AML-193 (cell line): Measurements from ENCODE around the gene CTXN3.

Experiments
- DNase-seq, 2 experiments: peaks; one replicate each; lab custom pipeline; 2025; lab: John Stamatoyannopoulos, UW

The CTXN3 gene

DNA sequence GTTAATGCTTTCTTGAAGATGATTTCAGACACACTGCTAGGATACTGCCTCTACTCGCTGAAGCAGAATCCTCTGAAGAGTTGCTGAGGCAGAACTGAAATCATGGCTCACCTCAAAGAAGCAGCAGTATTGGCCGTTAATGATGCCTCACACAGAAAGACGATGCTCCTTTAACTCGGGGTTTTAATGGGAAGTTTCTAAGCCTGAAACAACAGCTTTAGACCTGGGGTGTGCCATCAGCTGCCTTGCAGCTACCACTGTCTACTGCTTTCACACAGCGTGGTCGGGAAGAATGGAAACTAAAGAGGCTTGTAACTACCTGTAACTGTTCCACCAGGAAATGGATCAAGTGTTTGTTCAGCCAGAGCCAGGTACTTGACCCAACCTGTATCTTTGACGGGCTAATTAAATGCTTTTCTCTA is at the start of gene CTXN3:
Gene CTXN3 (plus strand): TSS at position 65 of the 422 bp plus-strand sequence. CDS start 8,440 bp downstream, outside the sequence.
- DNase-seq: no peak

DNA sequence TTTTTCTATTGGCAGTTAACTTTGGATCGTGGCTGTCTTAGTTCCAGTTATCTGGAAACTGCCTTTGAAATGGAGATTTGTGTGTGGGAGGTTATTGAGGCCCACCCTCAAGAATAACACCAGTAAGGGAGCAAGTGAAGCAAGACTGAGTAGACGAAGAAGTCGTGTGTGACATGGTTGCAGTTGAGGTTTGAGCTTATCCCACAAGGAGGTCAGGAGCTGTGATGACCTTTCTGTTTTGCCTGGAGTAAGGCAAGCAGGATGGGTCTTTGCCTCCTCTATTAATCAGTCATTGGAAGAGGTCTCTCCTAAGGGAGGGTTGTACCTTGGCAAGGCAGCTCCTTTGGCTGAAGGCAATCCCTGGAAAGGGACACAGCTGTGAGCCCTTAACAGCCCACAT is 49.6 kb upstream of the CTXN3 start:
- DNase-seq: no peak

DNA sequence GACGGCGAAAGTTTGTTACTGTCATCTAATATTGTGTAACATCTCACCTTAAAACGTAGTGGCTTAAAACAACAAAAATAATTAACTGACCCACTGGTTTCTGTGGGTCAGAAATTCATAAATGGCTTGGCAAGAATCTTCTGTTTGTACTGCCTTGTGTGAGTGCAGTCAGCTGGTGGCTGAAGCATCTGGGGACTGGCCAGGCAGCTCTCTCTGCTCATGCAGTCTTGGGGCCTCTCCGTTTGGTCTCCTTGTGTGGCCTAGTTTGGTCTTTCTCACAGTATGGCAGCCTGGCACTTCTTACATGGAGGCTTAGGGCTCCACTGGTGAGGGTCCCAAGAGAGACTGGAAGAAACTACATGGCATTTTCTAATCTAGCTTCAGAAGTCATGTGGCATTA is 49.0 kb upstream of the CTXN3 start:
- DNase-seq: no peak

DNA sequence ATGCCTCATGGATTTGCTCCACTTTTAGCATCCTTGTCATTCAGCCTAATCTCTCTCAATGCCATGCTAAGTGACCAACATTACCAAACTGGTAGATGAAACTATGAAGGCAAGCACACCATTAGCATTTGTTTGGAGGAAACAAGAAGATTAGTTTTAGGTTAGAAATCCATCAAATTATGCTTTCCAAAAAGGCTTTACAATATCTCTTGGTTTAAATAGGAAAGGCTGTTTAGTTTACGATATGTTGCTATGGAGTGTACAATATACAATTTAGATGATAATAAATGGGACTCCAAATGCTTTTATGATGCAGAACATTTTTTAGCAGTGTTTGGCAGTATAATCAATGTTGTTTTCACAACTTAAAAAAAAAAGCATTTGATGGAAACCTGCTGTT is 47.8 kb upstream of the CTXN3 start:
- DNase-seq: no peak

DNA sequence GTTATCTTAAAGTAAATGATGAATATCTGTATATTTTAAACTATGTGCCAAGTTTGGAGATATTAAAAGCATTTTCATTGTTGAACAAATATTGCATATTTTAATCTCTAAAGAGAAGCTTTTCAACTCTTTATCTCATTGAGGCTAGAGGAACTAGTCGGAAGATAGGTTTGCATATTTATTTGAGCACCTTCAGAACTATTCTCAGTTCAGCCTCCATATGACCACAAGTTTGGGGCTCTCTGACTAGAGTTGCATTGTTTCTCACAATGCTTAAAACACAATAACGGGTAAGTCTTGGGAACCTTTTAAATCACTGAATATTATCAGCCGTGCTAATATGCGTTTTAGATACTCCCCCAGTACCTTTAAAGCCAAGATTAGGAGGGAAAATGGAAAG is 47.3 kb upstream of the CTXN3 start:
- no peak for DNase-seq

DNA sequence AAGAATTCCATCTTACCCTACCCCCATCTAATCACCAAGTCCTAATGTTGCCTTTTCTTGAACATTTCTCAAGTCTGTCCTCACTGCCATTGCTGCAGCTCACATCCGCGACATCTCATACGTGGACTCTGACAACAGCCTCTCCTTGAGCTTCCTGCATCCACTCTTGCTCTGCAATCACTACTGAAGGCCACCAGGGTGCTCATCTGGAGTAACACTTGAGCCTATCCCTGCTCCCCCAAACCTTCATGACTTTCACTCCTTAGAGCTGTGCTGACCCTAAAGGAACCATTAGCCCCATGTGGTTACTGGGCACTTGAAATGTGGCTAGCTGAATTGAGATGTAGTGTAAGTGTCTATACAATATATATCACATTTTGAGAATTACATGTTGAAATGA is 46.4 kb upstream of the CTXN3 start:
- no peak for DNase-seq

DNA sequence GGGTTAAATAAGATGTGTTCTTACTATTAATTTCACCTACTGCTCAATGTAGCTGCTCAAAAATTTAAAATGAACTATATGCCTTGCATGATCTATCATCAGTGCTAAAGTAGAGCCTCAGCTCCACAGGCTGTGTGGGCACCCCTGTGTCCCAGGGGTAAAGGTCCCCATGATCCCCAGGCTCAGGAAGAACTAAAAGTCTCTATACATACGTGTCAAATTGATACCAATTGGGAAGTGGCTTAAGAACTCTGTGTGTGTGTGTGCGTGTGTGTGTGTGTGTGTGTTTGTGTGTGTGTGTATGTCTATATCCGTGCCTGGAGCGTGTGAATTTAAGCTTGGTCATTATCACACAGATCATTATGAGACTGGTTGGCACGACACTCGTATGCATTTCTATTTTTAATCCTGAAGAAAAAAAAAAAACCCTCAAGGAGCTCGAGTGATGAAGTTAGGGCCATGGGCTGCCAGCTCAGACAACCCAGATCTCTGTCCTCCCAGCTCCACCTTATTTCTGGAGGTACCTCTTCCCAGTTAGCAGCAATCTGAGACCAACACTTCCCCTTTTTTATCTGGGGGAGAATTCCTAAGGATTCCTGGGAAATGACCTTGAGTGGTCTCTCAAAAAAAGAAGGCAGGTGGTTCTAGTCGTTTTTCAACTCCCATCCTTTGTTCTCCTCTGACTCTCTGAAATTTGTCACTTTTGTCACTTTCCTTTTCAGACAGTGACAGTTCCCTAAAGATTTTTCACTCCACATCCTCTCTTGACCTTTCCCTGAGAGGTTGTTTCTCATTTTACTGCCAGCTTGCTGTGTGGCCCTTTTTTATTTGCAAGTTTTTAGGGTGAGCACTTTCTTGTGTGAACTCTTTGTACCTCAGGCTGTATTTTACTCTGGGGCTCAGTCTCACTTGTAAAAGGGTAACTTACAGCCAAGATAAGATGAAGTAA is 45.7 kb upstream of the CTXN3 start:
- no peak for DNase-seq

DNA sequence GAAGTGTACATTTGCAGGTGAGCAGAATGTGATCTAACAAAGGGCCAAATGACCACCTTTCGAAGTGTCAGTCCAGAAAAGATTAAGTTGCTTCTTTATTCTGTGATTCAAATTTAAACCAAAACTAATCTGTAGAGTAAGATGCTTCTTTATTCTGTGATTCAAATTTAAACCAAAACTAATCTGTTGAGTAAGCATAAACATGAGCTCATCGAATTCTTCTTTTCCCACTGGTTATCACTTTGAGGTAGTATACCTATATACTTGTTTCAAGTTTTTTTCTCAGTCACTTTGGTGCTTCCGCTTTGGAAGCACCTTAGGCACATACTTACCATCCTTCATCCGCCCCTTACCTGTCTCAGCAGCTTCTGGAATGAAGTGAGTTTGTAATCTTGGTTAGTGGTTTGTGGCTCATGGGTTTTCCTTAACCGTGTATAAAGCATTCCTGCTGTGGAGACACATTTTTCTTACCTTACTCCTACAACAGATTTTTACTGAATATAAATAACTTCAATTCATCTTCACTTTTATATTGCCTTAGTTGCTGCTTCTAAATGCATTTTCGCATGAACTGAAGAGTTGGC is 40.7 kb upstream of the CTXN3 start:
- DNase-seq: no peak

DNA sequence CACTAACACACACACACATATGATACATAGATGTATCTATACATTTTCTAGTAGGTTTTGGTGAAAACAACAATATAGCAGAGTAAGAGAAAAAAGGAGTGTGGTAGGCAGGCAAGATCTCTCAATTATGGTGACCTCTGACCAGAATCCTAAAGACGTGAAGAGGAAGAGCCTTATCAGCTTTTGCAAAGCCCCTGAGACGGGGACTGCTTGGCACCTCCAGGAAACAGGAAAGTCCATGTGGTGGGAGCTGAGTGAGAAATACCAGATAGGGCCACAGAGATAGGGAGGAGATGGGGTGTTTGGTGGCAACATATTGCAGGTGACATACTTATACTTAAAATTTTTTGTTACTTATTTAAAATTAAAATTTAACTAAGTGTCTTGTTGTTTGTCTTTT is 39.9 kb upstream of the CTXN3 start:
- no peak for DNase-seq

DNA sequence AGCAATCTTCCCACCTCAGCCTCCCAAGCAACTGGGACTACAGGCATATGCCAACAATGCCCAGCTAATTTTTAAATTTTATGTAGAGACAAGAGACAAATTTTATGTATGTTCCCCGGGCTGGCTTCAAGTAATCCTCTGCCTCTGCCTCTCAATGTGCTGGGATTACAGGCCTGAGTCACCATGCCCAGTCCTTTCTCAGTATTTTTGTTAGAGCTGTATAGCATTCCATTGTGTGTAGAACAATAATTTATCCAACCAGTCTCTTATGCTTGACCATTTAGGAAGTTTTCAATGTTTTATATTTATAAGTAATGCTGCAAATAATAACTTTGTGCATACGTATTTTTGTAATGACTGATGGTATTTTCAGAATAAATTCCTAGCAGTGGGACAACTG is 38.9 kb upstream of the CTXN3 start:
- no peak for DNase-seq

DNA sequence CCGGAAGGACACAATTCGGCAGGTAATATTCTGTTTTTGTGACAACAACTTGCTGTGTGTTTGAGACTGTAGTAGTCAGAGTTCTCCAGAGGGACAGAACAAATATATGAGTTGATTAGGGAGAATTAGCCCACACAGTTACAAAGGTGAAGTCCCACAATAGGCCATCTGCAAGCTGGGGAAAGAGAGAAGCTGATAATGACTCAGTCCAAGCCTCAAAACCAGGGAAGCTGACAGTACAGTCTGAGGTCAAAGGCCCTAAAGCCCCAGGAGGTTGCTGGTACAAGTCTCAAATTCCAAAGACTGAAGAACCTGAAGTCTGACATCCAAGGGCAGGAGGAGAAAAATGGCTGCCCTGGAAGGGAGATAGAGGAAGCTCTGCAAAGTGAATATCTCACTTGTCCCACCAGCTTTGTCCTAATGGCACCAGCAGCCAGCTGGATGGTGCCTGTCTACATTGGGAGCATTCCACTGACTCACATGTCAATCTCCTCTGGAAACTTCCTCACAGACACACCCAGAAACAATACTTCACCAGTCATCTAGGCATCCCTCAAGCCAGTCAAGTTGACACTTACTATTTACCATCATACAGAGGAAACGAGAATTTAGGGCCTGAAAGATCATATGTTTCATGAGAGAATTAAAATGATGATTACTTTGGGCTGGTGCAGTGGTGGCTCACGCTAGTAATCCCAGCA is 36.3 kb upstream of the CTXN3 start:
- no peak for DNase-seq

DNA sequence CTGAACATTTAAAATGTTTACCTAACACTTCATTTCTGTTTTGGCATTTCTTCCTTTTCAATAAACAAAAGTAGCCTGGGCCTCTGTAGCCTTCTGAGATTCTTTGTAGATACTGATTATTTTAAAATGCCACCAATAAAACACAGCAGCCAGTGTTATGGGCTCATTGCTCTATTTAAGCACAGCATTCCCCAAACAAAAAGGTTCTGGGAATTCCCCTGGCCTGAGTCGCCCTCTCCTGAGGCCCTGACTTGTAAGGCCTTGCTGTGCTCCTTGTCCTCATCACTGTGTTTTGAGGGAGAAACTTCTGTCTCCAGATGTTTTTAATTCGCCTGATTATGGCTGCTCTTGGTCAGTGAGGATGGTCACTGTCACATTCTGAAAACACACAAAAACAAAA is 33.0 kb upstream of the CTXN3 start:
- DNase-seq: no peak

DNA sequence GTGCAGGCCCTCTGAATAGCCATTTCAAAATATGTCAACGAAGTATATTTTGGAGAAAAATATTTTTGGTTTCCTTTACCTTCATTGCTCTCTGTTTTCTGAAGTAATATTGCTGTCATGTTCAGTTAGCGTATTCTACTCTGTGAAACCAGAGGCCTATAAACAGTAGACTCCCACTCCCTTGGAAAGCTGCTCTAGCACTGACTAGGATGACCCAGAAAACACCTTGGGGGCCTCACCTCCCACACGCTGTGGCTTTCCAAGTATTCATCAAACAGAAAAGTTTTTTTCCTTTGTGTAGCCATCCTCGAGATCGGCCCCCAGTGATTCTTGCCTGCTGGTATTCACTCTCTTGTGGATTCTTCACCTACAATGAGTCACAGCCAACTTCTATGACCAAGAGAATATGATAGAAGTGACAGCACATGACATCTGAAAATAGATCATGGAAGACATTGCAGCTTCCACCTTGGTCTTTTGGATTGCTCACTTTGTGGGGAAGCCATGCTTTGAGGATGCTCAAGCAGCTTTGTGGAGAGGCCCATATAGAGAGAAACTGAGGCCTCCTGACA is 28.9 kb upstream of the CTXN3 start:
- no peak for DNase-seq

DNA sequence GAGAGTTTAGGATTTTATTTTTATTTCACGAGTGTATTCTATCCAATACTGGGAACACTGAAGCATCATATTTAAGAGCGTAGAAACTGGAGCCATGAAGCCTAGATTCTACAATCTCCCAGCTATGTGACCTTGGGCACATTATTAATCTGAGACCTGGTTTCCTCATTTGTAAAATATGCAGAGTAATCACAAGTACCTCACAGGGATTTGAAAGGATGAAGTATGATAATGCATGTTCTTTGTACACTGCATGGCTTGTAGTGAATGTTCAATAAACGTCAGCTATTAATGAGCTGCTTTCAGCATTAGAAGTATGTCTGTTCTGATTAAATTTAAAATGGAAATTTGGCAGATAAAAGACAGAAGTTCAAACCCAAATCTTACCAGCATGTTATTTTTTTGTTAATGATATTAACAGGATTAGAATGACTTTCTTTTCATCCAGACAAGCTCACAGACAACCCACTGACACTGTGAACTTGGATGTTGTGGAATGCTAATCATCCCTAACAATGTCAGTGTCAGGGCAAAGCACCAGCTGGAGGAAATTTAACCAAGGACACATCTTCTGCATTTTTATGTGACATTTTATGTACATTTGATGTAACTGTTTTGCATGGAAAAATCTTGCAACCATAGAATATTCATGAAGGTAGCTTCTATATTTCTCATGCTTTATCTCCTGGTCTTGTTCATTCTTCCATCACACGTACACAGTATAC is 27.1 kb upstream of the CTXN3 start:
- no peak for DNase-seq

DNA sequence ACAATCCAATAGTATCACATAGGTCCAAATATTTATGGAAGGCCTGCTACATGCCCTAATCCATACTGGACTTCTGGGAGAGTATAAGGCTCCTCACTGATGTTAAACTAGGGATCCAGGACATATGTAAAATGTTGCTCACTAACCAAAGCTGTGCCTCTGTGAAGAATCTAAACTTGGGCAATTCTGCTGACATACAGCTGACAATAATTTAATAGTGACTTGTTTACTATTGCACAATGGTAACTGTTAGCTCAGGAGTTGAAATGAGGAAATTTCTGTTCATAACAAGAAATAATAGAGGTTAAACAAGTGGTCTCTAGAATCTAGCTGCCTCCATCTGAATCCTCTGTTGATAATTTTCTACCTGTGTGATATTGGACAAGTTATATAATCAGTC is 14.9 kb upstream of the CTXN3 start:
- DNase-seq: no peak

DNA sequence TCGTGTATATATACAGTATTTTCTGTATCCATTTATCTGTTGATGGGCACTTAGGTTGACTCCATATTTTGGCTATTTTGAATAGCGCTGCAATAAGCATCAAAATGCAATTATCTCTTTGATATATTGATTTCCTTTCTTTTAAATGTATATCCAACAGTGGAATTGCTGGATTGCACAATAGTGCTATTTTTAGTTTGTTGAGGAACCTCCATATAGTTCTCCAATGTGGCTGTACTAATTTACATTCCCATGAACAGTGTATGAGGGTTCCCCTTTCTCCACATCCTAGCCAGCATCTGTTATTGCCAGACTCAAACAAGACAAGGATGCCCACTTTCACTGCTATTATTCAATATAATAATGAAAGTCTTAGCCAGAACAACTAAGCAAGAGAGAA is 9.1 kb upstream of the CTXN3 start:
- no peak for DNase-seq

DNA sequence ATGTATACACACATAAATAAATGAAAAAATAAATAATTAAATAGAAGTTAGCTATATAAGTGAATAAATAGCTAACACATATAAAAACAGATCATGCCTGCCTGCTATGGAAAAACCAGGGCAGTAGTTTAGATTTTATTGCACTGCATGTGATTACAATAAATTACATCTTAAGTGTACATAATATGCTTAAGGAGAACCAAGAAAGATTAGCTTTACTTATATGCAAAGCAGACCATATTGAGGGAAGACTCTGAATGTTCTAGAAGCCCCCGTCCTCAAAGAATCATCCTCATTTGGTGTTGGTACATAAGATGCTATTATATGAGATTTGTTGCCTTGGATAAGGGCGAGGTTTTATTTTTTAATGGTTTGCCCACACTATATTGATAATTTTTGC is 5.9 kb upstream of the CTXN3 start:
- DNase-seq: no peak

DNA sequence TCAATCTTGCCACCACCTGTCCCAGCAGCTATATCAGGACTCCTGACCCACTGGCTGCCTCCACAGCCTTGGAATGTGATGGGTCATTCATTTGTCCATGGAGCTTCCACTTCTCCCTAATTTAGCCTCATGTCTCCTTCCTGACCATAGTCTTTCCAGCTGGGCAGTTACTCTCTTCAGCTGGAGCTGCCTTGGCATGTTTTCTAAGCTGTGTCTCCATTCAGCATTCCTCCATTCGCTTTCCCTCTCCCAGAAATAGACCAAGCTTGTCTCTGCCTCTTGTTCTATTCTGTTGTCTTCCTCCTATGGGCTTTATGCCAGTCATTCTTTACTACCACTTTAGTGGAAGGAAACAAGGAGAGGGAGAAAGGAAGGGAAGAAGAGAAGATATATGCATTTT is 5.3 kb upstream of the CTXN3 start:
- no peak for DNase-seq

DNA sequence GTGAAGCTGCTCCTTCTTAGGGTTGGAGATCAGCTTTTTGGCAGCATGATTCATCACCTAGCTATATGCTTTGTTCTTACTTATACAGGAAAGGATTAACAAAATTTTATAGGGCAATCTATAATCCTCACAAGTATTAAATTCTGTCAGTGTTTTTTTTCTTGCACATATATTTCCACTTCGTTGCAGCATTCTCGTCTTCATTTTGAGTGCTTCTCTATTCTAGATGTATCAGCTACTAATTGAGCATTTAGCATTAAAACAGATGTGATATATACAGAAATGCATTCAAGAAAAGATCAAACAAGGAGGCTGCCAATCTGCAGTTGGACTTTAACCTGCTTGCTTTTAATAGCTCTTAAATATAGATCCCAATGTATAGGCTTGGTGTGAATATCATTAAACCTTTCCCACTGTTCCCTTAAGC is 3.6 kb upstream of the CTXN3 start:
- no peak for DNase-seq

DNA sequence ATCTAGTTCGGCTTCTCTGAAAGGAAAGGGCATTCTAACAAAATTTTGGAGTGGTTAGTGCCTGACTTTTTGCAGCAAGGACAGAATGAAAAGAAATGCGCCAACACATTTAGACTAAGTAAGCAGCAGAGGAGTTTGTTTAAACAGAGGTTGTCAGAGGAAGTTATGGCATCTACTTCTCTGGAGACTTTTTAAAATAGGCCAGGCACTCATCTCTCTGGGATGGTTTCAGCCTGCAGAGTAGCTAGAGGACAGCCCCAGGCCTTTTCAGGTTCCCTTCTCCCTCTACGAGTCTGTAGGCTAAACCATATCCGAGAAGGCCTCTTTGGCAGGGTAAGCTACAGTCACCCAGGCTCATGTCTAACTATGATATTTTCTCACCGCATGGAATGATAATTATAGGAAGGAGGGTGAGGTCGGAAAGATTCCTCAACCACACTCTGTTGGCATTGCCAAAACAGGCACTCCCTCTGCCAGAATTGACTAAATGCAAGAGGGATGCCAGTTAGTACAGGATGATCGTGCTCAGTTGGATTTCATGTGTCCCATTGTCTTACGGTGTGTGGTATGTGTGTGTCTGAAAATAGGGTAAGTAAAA is 1.4 kb upstream of the CTXN3 start:
- no peak for DNase-seq

DNA sequence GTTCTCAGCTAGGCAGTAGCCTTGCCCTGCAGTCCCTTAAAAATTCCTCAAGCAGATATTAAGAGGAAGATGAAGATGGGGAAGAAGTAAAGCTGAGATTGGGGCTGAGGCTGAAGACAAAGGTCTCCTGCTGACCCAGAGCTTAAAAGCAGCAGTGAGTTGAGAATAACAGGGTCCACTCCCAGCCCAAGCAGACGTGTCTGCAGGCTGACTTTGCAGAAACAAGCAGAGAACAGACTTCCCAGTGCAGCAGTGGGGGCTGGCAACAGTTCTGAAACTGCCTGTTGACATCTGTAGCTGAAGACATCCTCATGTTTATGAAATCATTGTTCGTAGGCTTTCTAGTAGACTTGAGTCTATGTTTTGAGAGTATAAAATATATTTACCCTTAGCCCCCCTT is 1.1 kb downstream of the CTXN3 start:
- no peak for DNase-seq

DNA sequence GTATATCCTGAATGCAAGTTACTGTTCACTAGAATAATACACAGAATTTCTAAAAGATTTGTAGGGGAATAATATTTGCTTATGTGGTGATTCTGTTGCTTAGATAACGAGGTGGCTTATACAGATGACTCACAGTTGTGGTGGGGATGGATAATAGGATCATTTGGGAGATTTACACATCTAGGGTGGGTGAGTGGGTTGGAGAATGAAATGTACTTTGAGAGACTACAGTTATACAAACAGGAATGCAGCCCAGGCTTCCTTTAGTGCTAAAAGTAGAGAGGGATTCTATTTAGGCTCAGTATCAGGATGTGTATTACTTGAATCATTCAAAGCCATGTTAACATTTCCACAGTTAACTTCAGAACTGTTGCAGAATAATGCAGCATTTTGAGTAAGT is 1.8 kb downstream of the CTXN3 start:
- DNase-seq: no peak
